Subcutaneous abdominal adipose tissue (tissue), 5 donors: ENCODE measurements around the gene KRT86.
"Not testable (repeated sequence)": the region's sequence is repeated elsewhere in the genome, so short reads cannot be mapped to it uniquely, and the experiment has no call there.

Experiments used
- H3K27ac ChIP-seq: one replicate; pipeline ENCODE4 v1.7.0; 2013; ENCODE audit warnings: low read depth, mild to moderate bottlenecking, inconsistent platforms, low read length, moderate library complexity
- H3K27me3 ChIP-seq, 5 donors: one replicate each; pipeline ENCODE4 v1.7.0; 2013; ENCODE audit warnings: low read length in 5 of 5, inconsistent platforms in 1 of 5; ENCODE audit not compliant: control insufficient read depth in 5 of 5, insufficient read depth in 4 of 5
- H3K36me3 ChIP-seq, 5 donors: one replicate each; pipeline ENCODE4 v1.7.0; 2013; ENCODE audit warnings: low read length in 5 of 5; ENCODE audit not compliant: control insufficient read depth in 5 of 5, insufficient read depth in 5 of 5
- H3K4me1 ChIP-seq, 5 donors: one replicate each; pipeline ENCODE4 v1.7.0; 2013; ENCODE audit warnings: low read length in 5 of 5, mild to moderate bottlenecking in 3 of 5, moderate library complexity in 1 of 5; ENCODE audit not compliant: control insufficient read depth in 5 of 5, insufficient read depth in 5 of 5
- H3K4me3 ChIP-seq, 5 donors: one replicate each; pipeline ENCODE4 v1.7.0; 2013; ENCODE audit warnings: low read length in 5 of 5, low read depth in 1 of 5
- H3K9ac ChIP-seq, 5 donors: one replicate each; pipeline ENCODE4 v1.7.0; 2013; ENCODE audit warnings: low read length in 5 of 5, mild to moderate bottlenecking in 4 of 5, moderate library complexity in 3 of 5
- H3K9me3 ChIP-seq, 5 donors: one replicate each; pipeline ENCODE4 v1.7.0; 2013; ENCODE audit warnings: low read length in 5 of 5; ENCODE audit not compliant: control insufficient read depth in 5 of 5
- donor health status: healthy.
- donor health status: healthy.
- donor health status: healthy.
- donor health status: healthy.
- donor health status: healthy.

Gene KRT86

GRCh38 chr12:52335598-52336262, 61.3 kb downstream of the KRT86 start:
- no peaks in the 10 kb centered on the region for H3K36me3 ChIP-seq
- peaks cover 0 to 11% (median 5%) of the 10 kb centered on the region in 5 donors for H3K4me1 ChIP-seq
- H3K9ac ChIP-seq, result no peak overlapping the region
- peaks cover 6 to 13% (median 10%) of the 10 kb centered on the region in 5 donors for H3K9me3 ChIP-seq
- H3K27ac ChIP-seq, result no peak overlapping the region
- no peak overlapping the region for H3K4me3 ChIP-seq
- peaks cover 0 to 3% (median 0%) of the 10 kb centered on the region in 5 donors for H3K27me3 ChIP-seq

GRCh38 chr12:52336641-52337040, 62.2 kb downstream of the KRT86 start:
- H3K4me3 ChIP-seq, result no peak overlapping the region
- no peak overlapping the region for H3K27ac ChIP-seq
- no peaks in the 10 kb centered on the region for H3K36me3 ChIP-seq
- H3K9me3 ChIP-seq, result peaks cover 6 to 13% (median 10%) of the 10 kb centered on the region in 5 donors
- peaks cover 0 to 11% (median 5%) of the 10 kb centered on the region in 5 donors for H3K4me1 ChIP-seq
- peaks cover 0 to 6% (median 0%) of the 10 kb centered on the region in 5 donors for H3K27me3 ChIP-seq
- no peak overlapping the region for H3K9ac ChIP-seq

GRCh38 chr12:52337054-52337453, 62.6 kb downstream of the KRT86 start:
- H3K4me1 ChIP-seq, result peaks cover 0 to 11% (median 5%) of the 10 kb centered on the region in 5 donors
- no peak overlapping the region for H3K9ac ChIP-seq
- no peaks in the 10 kb centered on the region for H3K36me3 ChIP-seq
- H3K9me3 ChIP-seq, result peaks cover 6 to 13% (median 10%) of the 10 kb centered on the region in 5 donors
- no peak overlapping the region for H3K4me3 ChIP-seq
- H3K27ac ChIP-seq, result no peak overlapping the region
- peaks cover 0 to 6% (median 0%) of the 10 kb centered on the region in 5 donors for H3K27me3 ChIP-seq

GRCh38 chr12:52338241-52338960, 64.0 kb downstream of the KRT86 start:
- Histone ChIP-seq H3K27me3 (peaks cover 0 to 6% (median 0%) of the 10 kb centered on the region in 5 donors), H3K36me3 (no peaks in the 10 kb centered on the region), H3K9me3 (peaks cover 6 to 19% (median 15%) of the 10 kb centered on the region in 5 donors), H3K9ac (no peak overlapping the region), H3K27ac (no peak overlapping the region), H3K4me3 (no peak overlapping the region), H3K4me1 (peaks cover 0 to 11% (median 5%) of the 10 kb centered on the region in 5 donors)

- peaks cover 6 to 22% (median 17%) of the 10 kb centered on the region in 5 donors for H3K9me3 ChIP-seq
- H3K4me1 ChIP-seq, result peaks cover 0 to 11% (median 5%) of the 10 kb centered on the region in 5 donors
- no peak overlapping the region for H3K27ac ChIP-seq
- peaks cover 0 to 3% (median 0%) of the 10 kb centered on the region in 5 donors for H3K27me3 ChIP-seq
- H3K36me3 ChIP-seq, result no peaks in the 10 kb centered on the region
- H3K4me3 ChIP-seq, result no peak overlapping the region
- no peak overlapping the region for H3K9ac ChIP-seq
Observed at GRCh38 chr12:52341066-52341580, 66.7 kb downstream of the KRT86 start.

GRCh38 chr12:52342781-52343490, 68.5 kb downstream of the KRT86 start:
- no peaks in the 10 kb centered on the region for H3K36me3 ChIP-seq
- H3K27ac ChIP-seq, result no peak overlapping the region
- no peak overlapping the region for H3K9ac ChIP-seq
- H3K4me1 ChIP-seq, result peaks cover 0 to 17% (median 5%) of the 10 kb centered on the region in 5 donors
- H3K9me3 ChIP-seq, result peaks cover 0 to 22% (median 14%) of the 10 kb centered on the region in 5 donors
- H3K4me3 ChIP-seq, result no peak overlapping the region
- H3K27me3 ChIP-seq, result peaks cover 0 to 3% (median 0%) of the 10 kb centered on the region in 5 donors

GRCh38 chr12:52343550-52343949, 69.1 kb downstream of the KRT86 start:
- Histone ChIP-seq H3K27ac (no peak overlapping the region), H3K4me3 (no peak overlapping the region), H3K9me3 (peaks cover 0 to 17% (median 14%) of the 10 kb centered on the region in 5 donors)

GRCh38 chr12:52344111-52344510, 69.7 kb downstream of the KRT86 start:
- Histone ChIP-seq H3K4me1 (peaks cover 0 to 6% (median 0%) of the 10 kb centered on the region in 5 donors), H3K27me3 (peaks cover 0 to 3% (median 0%) of the 10 kb centered on the region in 5 donors), H3K36me3 (no peaks in the 10 kb centered on the region), H3K27ac (no peak overlapping the region), H3K9me3 (peaks cover 0 to 17% (median 14%) of the 10 kb centered on the region in 5 donors), H3K9ac (no peak overlapping the region), H3K4me3 (no peak overlapping the region)

More at GRCh38 chr12:52343550-52343949, 69.1 kb downstream of the KRT86 start:
- H3K27me3 ChIP-seq, result peaks cover 0 to 3% (median 0%) of the 10 kb centered on the region in 5 donors
- peaks cover 0 to 12% (median 5%) of the 10 kb centered on the region in 5 donors for H3K4me1 ChIP-seq
- no peaks in the 10 kb centered on the region for H3K36me3 ChIP-seq
- no peak overlapping the region for H3K9ac ChIP-seq

GRCh38 chr12:52345041-52345440, 70.6 kb downstream of the KRT86 start:
- H3K36me3 ChIP-seq, H3K4me3 ChIP-seq, H3K9ac ChIP-seq, H3K27me3 ChIP-seq, H3K27ac ChIP-seq, H3K4me1 ChIP-seq: not testable (repeated sequence)
- H3K9me3 ChIP-seq, result peaks cover 0 to 17% (median 14%) of the 10 kb centered on the region in 5 donors
